Measurements from ENCODE around the gene GPR157.
A peak's percentile ranks its signal among the peaks of the same experiment; 100 is the strongest.

GPR157 gene

GRCh38 chr1:9107136-9107535 lies 21.8 kb downstream of the GPR157 start:
- no peak for TF ChIP-seq CTCF (IDR thresholded peaks at IDR 0.05; ENCODE audit: insufficient read depth, low read depth, low read length, missing control alignments)
- no peak for DNase-seq (ENCODE audit: low read depth)
- H3K4me3 ChIP-seq (ENCODE audit: low read length), result no peak overlapping the region

GRCh38 chr1:9106286-9106685 lies 22.6 kb downstream of the GPR157 start:
- no peak for TF ChIP-seq CTCF (IDR thresholded peaks at IDR 0.05; ENCODE audit: insufficient read depth, low read depth, low read length, missing control alignments)
- H3K4me3 ChIP-seq (ENCODE audit: low read length), result no peak overlapping the region
- DNase-seq (ENCODE audit: low read depth), result no peak

DNA sequence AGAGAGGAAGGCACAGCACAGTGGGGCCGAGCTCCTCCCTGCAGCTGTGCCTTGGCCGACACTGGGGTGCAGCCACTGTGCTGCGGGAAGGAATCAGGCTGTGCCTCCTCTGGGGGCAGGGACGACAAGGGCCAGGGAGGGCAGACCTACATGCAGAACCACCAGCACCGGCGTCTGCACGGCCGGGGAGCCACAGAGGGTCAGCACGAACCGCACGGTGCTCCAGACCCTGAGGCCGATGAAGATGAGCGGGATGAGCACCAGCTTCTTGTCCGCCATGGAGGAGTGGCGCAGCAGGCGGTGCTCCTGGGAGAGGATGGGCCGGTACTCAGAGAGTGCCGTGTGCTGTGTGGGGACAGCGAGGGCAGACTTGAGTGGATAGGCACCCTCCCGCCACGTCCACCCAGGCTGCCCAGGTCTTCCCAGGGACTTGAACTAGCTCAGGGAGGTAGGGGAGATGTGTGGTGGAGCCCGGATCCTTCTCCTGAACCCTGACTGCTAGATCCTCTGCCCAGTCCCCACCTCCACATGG lies 23.5 kb downstream of the GPR157 start:
- H3K4me3 ChIP-seq (ENCODE audit: low read length), result no peak overlapping the region
- TF ChIP-seq CTCF (IDR thresholded peaks at IDR 0.05; ENCODE audit: insufficient read depth, low read depth, low read length, missing control alignments), result no peak
- no peak for DNase-seq (ENCODE audit: low read depth)

DNA sequence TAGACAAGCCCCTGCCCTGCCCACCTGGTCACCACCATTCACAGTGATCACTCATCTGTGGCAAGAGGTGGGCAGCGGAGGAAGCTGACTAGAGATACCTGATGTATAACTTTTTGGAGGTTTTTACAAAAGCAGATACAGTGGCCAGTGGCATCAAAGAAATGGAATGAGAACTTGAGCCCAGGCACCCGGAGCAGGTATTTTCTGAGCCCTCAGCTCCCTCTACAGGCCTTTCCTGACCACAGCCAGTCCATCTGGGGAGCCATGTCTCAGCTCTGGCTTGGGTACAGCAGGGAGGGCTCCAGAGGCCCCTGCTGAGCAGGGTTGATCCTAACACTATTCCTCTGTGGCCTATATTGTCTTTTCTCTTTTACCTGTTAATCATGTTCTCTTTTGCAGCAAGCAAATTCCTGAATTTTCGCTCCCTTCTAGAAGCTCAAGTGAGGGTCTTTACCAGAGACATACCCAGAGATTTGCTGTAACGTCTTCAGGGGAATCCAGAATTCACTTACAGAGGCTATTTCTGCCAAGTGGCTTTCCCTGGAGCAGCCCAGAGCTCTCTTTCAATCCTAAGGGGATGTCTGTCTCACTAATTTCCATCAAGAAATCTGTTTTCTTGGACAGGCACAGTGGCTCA lies 27.3 kb downstream of the GPR157 start:
- H3K4me3 ChIP-seq (ENCODE audit: low read length), result no peak overlapping the region
- TF ChIP-seq CTCF (IDR thresholded peaks at IDR 0.05; ENCODE audit: insufficient read depth, low read depth, low read length, missing control alignments), result peak; percentile 91
- peak; percentile 64 for DNase-seq (ENCODE audit: low read depth)

- no peak for TF ChIP-seq CTCF (IDR thresholded peaks at IDR 0.05; ENCODE audit: insufficient read depth, low read depth, low read length, missing control alignments)
- H3K4me3 ChIP-seq (ENCODE audit: low read length), result no peak overlapping the region
- DNase-seq (ENCODE audit: low read depth), result no peak
Observed at GRCh38 chr1:9100471-9101043, 28.3 kb downstream of the GPR157 start.

- no peak for DNase-seq (ENCODE audit: low read depth)
- TF ChIP-seq CTCF (IDR thresholded peaks at IDR 0.05; ENCODE audit: insufficient read depth, low read depth, low read length, missing control alignments), result no peak
Observed at GRCh38 chr1:9099555-9099954, 29.3 kb downstream of the GPR157 start.

More at GRCh38 chr1:9099555-9099954, 29.3 kb downstream of the GPR157 start:
- H3K4me3 ChIP-seq (ENCODE audit: low read length), result no peak overlapping the region
